HepG2 (cell line): ENCODE data around the gene WASF1. TPM values are rescaled to one million over a fixed set of nuclear protein-coding genes. Genes with fewer than 3 reads are reported as not detected.

Experiments used
- CBFB ChIP-seq: sonication (generic); formaldehyde crosslinking; IDR thresholded peaks from 2 replicates; pipeline ENCODE4 v1.4.0; 2020; ENCODE audit warnings: missing genetic modification reagents
- GABPB1 ChIP-seq: IDR thresholded peaks from 2 replicates; pipeline ENCODE4 v1.6.1; 2016; ENCODE audit warnings: mild to moderate bottlenecking, missing genetic modification reagents, moderate library complexity, missing compliant biosample characterization
- GRHL1 ChIP-seq: sonication (generic); formaldehyde crosslinking; conservative IDR thresholded peaks from 2 replicates; pipeline ENCODE4 v1.8.0; 2022; ENCODE audit warnings: missing genetic modification reagents
- HNF4A ChIP-seq: sonication (generic); formaldehyde crosslinking; IDR thresholded peaks from 2 replicates; pipeline ENCODE4 v1.4.0; 2020; ENCODE audit warnings: missing genetic modification reagents
- KDM5B ChIP-seq: sonication (generic); formaldehyde crosslinking; IDR thresholded peaks from 2 replicates; pipeline ENCODE4 v1.4.0; 2020; ENCODE audit warnings: missing genetic modification reagents, mild to moderate bottlenecking, borderline replicate concordance
- MBD4 ChIP-seq: IDR thresholded peaks from 2 replicates; pipeline ENCODE4 v1.6.1; 2012; ENCODE audit warnings: low read length, inconsistent platforms, borderline replicate concordance
- REPIN1 ChIP-seq: sonication (generic); formaldehyde crosslinking; IDR thresholded peaks from 2 replicates; pipeline ENCODE4 v1.8.0; 2022; ENCODE audit warnings: missing genetic modification reagents, low read depth, mild to moderate bottlenecking, borderline replicate concordance
- RXRA ChIP-seq: sonication (generic); formaldehyde crosslinking; IDR thresholded peaks from 2 replicates; pipeline ENCODE4 v1.5.1; 2020; ENCODE audit warnings: missing genetic modification reagents
- UBTF ChIP-seq: sonication (generic); formaldehyde crosslinking; IDR thresholded peaks from 2 replicates; pipeline ENCODE4 v1.4.0; 2020; ENCODE audit warnings: mild to moderate bottlenecking, missing genetic modification reagents
- ZFP37 ChIP-seq: sonication (generic); formaldehyde crosslinking; IDR thresholded peaks from 2 replicates; pipeline ENCODE4 v1.4.0; 2020; ENCODE audit warnings: missing genetic modification reagents, borderline replicate concordance
- ZNF20 ChIP-seq: sonication (generic); formaldehyde crosslinking; IDR thresholded peaks from 2 replicates; pipeline ENCODE4 v1.4.0; 2020; ENCODE audit warnings: mild to moderate bottlenecking, moderate library complexity, missing genetic modification reagents
- ZNF253 ChIP-seq: sonication (generic); formaldehyde crosslinking; IDR thresholded peaks from 2 replicates; pipeline ENCODE4 v1.8.0; 2022; ENCODE audit warnings: mild to moderate bottlenecking, missing genetic modification reagents, borderline replicate concordance
- polyA plus RNA-seq, 8 experiments: library from polyadenylated mRNA; depleted of rRNA in 3 of 8; stranded (reverse) in 7 of 8; unstranded in 1 of 8; fragments of >200 nt; fragmentation: Illumina TruSeq in 4 of 8; extraction: Trizol in 4 of 8; gene quantifications; 2 replicates each; pipeline versions ENCODE4 v1.2.1 to v1.2.3, GENCODE V29; 2011 to 2016; ENCODE audit warnings: low read depth in 4 of 8, missing spikeins in 1 of 8, mixed read lengths in 1 of 8; ENCODE audit not compliant: insufficient read depth in 1 of 8
- total RNA-seq, 5 experiments: library from RNA; depleted of rRNA; stranded (reverse); fragments of >200 nt; fragmentation: Illumina TruSeq; extraction: Trizol; gene quantifications; 2 replicates each; pipeline ENCODE4 v1.2.3, GENCODE V29; 2016; ENCODE audit warnings: low read depth in 1 of 5
- TF ChIP-seq, protein P1 (sequence below): sonication (generic); formaldehyde crosslinking; IDR thresholded peaks from 2 replicates; pipeline ENCODE4 v1.4.0; 2020; ENCODE audit warnings: mild to moderate bottlenecking, missing genetic modification reagents
- TF ChIP-seq, protein P2 (sequence below): sonication (generic); formaldehyde crosslinking; IDR thresholded peaks from 2 replicates; pipeline ENCODE4 v1.4.0; 2020; ENCODE audit warnings: mild to moderate bottlenecking, low read depth, missing genetic modification reagents
- TF ChIP-seq, protein P3 (sequence below): sonication (generic); formaldehyde crosslinking; IDR thresholded peaks from 2 replicates; pipeline ENCODE4 v1.4.0; 2020; ENCODE audit warnings: missing genetic modification reagents
- TF ChIP-seq, protein P4 (sequence below): sonication (generic); formaldehyde crosslinking; IDR thresholded peaks from 2 replicates; pipeline ENCODE4 v1.5.0; 2020; ENCODE audit warnings: missing genetic modification reagents, mild to moderate bottlenecking, borderline replicate concordance

Gene WASF1
- total and polyA plus RNA-seq, 2 of the 13 experiments (the other 11 are each of a cell fraction or from before 2014, with no cell fraction given) = 8.5 to 17.3 TPM

DNA sequence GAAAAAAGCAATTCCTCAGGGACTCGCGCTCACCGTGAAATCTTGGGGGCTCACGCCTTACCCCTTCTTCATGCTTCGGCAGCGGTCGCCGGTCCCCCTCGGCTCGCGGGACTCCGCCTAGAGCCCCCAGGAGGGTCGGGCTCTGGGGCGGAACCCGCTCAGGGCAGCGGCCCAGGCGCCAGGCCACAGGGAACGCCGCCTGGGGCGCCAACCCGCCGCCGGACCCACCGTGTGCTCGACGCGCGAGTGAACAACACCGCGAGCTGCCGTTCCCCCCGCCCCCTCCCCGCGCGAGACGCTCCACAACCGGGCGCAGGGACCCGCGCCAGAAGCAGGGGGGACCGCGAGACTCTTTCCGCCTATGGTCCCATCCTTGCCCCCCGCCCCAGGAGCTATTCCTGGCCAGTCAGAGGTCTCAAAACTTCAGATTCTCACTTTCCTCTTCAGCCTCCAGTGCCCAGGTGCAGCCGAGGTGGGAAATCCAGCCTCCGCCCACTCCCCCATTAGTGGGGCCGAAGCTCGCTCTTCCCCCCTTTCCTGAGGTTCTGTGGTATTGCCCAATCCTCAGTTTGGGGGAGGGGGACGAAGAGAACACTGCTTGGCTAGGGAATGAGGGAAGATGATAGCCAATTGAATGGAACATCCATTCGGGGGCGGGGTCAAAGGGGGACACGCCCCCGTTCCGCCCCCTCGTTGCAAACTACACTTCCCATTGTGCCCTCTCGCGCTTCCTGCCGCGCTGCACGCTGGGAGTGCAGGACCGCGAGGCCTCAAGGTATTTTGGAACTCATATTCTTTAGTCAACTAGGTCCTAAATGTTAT is at the start of gene WASF1 (continued):
- TF ChIP-seq UBTF (CRISPR knock-in tag) = peak; percentile 52; the same call in 1 of the 2 replicates
- no peak for TF ChIP-seq GRHL1 (CRISPR knock-in tag)
- TF ChIP-seq ZNF20 (CRISPR knock-in tag) = no peak
- peak; percentile 37; the same call in 1 of the 2 replicates for TF ChIP-seq RXRA (CRISPR knock-in tag)
- TF ChIP-seq HNF4A (CRISPR knock-in tag) = no peak; the same call in 1 of the 2 replicates
- TF ChIP-seq GABPB1 (CRISPR knock-in tag) = peak; percentile 95
- TF ChIP-seq ZFP37 (CRISPR knock-in tag) = no peak; the same call in 1 of the 2 replicates
- TF ChIP-seq, protein P1, sequence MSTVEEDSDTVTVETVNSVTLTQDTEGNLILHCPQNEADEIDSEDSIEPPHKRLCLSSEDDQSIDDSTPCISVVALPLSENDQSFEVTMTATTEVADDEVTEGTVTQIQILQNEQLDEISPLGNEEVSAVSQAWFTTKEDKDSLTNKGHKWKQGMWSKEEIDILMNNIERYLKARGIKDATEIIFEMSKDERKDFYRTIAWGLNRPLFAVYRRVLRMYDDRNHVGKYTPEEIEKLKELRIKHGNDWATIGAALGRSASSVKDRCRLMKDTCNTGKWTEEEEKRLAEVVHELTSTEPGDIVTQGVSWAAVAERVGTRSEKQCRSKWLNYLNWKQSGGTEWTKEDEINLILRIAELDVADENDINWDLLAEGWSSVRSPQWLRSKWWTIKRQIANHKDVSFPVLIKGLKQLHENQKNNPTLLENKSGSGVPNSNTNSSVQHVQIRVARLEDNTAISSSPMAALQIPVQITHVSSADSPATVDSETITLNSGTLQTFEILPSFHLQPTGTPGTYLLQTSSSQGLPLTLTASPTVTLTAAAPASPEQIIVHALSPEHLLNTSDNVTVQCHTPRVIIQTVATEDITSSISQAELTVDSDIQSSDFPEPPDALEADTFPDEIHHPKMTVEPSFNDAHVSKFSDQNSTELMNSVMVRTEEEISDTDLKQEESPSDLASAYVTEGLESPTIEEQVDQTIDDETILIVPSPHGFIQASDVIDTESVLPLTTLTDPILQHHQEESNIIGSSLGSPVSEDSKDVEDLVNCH (CRISPR knock-in tag) = 0 out of 2 replicates have a peak, but pooled peaks have one; percentile 19
- TF ChIP-seq, protein P2, sequence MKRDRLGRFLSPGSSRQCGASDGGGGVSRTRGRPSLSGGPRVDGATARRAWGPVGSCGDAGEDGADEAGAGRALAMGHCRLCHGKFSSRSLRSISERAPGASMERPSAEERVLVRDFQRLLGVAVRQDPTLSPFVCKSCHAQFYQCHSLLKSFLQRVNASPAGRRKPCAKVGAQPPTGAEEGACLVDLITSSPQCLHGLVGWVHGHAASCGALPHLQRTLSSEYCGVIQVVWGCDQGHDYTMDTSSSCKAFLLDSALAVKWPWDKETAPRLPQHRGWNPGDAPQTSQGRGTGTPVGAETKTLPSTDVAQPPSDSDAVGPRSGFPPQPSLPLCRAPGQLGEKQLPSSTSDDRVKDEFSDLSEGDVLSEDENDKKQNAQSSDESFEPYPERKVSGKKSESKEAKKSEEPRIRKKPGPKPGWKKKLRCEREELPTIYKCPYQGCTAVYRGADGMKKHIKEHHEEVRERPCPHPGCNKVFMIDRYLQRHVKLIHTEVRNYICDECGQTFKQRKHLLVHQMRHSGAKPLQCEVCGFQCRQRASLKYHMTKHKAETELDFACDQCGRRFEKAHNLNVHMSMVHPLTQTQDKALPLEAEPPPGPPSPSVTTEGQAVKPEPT (CRISPR knock-in tag) = no peak
- TF ChIP-seq, protein P3, sequence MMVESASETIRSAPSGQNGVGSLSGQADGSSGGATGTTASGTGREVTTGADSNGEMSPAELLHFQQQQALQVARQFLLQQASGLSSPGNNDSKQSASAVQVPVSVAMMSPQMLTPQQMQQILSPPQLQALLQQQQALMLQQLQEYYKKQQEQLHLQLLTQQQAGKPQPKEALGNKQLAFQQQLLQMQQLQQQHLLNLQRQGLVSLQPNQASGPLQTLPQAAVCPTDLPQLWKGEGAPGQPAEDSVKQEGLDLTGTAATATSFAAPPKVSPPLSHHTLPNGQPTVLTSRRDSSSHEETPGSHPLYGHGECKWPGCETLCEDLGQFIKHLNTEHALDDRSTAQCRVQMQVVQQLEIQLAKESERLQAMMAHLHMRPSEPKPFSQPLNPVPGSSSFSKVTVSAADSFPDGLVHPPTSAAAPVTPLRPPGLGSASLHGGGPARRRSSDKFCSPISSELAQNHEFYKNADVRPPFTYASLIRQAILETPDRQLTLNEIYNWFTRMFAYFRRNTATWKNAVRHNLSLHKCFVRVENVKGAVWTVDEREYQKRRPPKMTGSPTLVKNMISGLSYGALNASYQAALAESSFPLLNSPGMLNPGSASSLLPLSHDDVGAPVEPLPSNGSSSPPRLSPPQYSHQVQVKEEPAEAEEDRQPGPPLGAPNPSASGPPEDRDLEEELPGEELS = no peak; the same call in 1 of the 2 replicates
- TF ChIP-seq REPIN1 (CRISPR knock-in tag) = peak; percentile 59; the same call in 1 of the 2 replicates
- peak; percentile 70 for TF ChIP-seq CBFB (CRISPR knock-in tag)
- TF ChIP-seq KDM5B (CRISPR knock-in tag) = peak; percentile 91; the same call in 1 of the 2 replicates
- TF ChIP-seq ZNF253 = 0 out of 2 replicates have a peak, but pooled peaks have one; percentile 27
- TF ChIP-seq MBD4 = no peak
- TF ChIP-seq, protein P4, sequence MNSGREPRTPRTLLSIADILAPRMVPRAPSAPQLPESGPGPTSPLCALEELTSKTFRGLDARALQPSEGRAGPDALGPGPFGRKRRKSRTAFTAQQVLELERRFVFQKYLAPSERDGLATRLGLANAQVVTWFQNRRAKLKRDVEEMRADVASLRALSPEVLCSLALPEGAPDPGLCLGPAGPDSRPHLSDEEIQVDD (CRISPR knock-in tag) = peak; percentile 55; the same call in 1 of the 2 replicates
